ENCODE results near the gene TPI1. TPM values are rescaled to one million over a fixed set of nuclear protein-coding genes. Genes with fewer than 3 reads are reported as not detected.
"Not testable (repeated sequence)": the region's sequence is repeated elsewhere in the genome, so short reads cannot be mapped to it uniquely, and the experiment has no call there.

Gene TPI1
- polyA plus RNA-seq, 6 donors from 2014 or later: 294 to 712 (median 357) TPM

GRCh38 chr12:6888794-6889193 lies 21.5 kb downstream of the TPI1 start:
- H3K4me3 Mint-ChIP-seq: peak overlapping the region in 2 of 8 donors; percentile 37 to 42
- not testable (repeated sequence) for ATAC-seq (ENCODE audit: low read depth in 2 of 2); H3K36me3 Mint-ChIP-seq; DNase-seq; H3K27me3 Mint-ChIP-seq; H3K9me3 Mint-ChIP-seq; H3K27ac Mint-ChIP-seq
- peaks cover 10 to 15% (median 15%) of the 10 kb centered on the region in 3 donors for H3K4me1 Mint-ChIP-seq

- not testable (repeated sequence) for H3K27me3 Mint-ChIP-seq; ATAC-seq (ENCODE audit: low read depth in 2 of 2); H3K9me3 Mint-ChIP-seq; DNase-seq; H3K36me3 Mint-ChIP-seq
- H3K27ac Mint-ChIP-seq: peak overlapping the region in 5 of 6 donors; percentile 69 to 94 (median 86)
- H3K4me1 Mint-ChIP-seq: peaks cover 10 to 15% (median 15%) of the 10 kb centered on the region in 3 donors
- peak overlapping the region in 6 of 8 donors; percentile 80 to 94 (median 88) for H3K4me3 Mint-ChIP-seq
These were observed 22.6 kb downstream of the TPI1 start for GRCh38 chr12:6889775-6890573.

GRCh38 chr12:6890789-6891645 lies 23.7 kb downstream of the TPI1 start:
- H3K27ac Mint-ChIP-seq: peak overlapping the region; percentile 86 to 98 (median 94)
- H3K9me3 Mint-ChIP-seq: no peaks in the 10 kb centered on the region
- H3K4me1 Mint-ChIP-seq: peaks cover 10 to 15% (median 15%) of the 10 kb centered on the region in 3 donors
- H3K27me3 Mint-ChIP-seq: no peaks in the 10 kb centered on the region
- ATAC-seq (ENCODE audit: low read depth in 2 of 2) (peak; percentile 93 to 95), DNase-seq (peak; percentile 97)
- H3K4me3 Mint-ChIP-seq: peak overlapping the region; percentile 80 to 94 (median 92)
- H3K36me3 Mint-ChIP-seq: no peaks in the 10 kb centered on the region

GRCh38 chr12:6891646-6892001 lies 24.3 kb downstream of the TPI1 start:
- no peak for DNase-seq
- Mint-ChIP-seq H3K4me3 (peak overlapping the region; percentile 80 to 94 (median 92)), H3K9me3 (no peaks in the 10 kb centered on the region), H3K27ac (peak overlapping the region; percentile 49 to 98 (median 94)), H3K27me3 (no peaks in the 10 kb centered on the region), H3K36me3 (no peaks in the 10 kb centered on the region), H3K4me1 (peaks cover 10 to 15% (median 15%) of the 10 kb centered on the region in 3 donors)
- ATAC-seq (ENCODE audit: low read depth in 2 of 2): no peak

DNA sequence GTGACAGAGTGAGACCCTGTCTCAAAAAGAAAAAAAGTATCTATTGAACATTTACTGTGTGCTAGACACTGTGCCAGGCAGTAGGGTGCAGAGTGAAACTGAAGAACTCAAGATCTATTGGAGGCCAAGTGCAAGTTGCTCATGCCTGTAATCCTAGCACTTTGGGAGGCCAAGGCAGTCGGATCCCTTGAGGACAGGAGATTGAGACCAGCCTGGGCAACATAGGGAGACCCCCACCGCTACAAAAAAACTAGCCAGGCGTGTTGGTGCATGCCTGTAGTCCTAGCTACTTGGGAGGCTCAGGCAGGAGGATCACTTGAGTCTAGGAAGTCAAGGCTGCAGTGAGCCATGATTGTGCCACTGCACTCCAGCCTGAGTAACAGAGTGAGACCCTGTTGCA lies 25.4 kb downstream of the TPI1 start:
- not testable (repeated sequence) for H3K27me3 Mint-ChIP-seq; DNase-seq; H3K36me3 Mint-ChIP-seq; ATAC-seq (ENCODE audit: low read depth in 2 of 2); H3K9me3 Mint-ChIP-seq
- Mint-ChIP-seq H3K4me3 (peak overlapping the region in 4 of 8 donors; percentile 25 to 92 (median 56)), H3K4me1 (peaks cover 10 to 15% (median 15%) of the 10 kb centered on the region in 3 donors), H3K27ac (peak overlapping the region in 1 of 6 donors; percentile 64)

GRCh38 chr12:6894321-6894720 lies 27.0 kb downstream of the TPI1 start:
- ATAC-seq (ENCODE audit: low read depth in 2 of 2) (no peak), DNase-seq (no peak)
- H3K4me1 Mint-ChIP-seq: peaks cover 11 to 15% (median 15%) of the 10 kb centered on the region in 3 donors
- H3K9me3 Mint-ChIP-seq: no peaks in the 10 kb centered on the region
- no peaks in the 10 kb centered on the region for H3K36me3 Mint-ChIP-seq
- peak overlapping the region in 1 of 8 donors; percentile 37 for H3K4me3 Mint-ChIP-seq
- H3K27ac Mint-ChIP-seq: no peak overlapping the region
- no peaks in the 10 kb centered on the region for H3K27me3 Mint-ChIP-seq

- no peaks in the 10 kb centered on the region for H3K9me3 Mint-ChIP-seq
- no peak for ATAC-seq (ENCODE audit: low read depth in 2 of 2)
- no peak overlapping the region for H3K27ac Mint-ChIP-seq
These were observed 29.6 kb downstream of the TPI1 start for GRCh38 chr12:6896846-6897435.

GRCh38 chr12:6899427-6899826 lies 32.1 kb downstream of the TPI1 start:
- Mint-ChIP-seq H3K36me3 (no peaks in the 10 kb centered on the region), H3K9me3 (no peaks in the 10 kb centered on the region), H3K4me3 (no peak overlapping the region), H3K27ac (peak overlapping the region in 1 of 6 donors; percentile 28), H3K4me1 (peaks cover 0 to 5% (median 0%) of the 10 kb centered on the region in 3 donors), H3K27me3 (no peaks in the 10 kb centered on the region)
- no peak for ATAC-seq (ENCODE audit: low read depth in 2 of 2)
- DNase-seq: no peak

More at GRCh38 chr12:6896846-6897435, 29.6 kb downstream of the TPI1 start:
- H3K4me3 Mint-ChIP-seq: no peak overlapping the region
- H3K27me3 Mint-ChIP-seq: no peaks in the 10 kb centered on the region
- H3K4me1 Mint-ChIP-seq: peaks cover 0 to 5% (median 3%) of the 10 kb centered on the region in 3 donors
- H3K36me3 Mint-ChIP-seq: no peaks in the 10 kb centered on the region
- no peak for DNase-seq

DNA sequence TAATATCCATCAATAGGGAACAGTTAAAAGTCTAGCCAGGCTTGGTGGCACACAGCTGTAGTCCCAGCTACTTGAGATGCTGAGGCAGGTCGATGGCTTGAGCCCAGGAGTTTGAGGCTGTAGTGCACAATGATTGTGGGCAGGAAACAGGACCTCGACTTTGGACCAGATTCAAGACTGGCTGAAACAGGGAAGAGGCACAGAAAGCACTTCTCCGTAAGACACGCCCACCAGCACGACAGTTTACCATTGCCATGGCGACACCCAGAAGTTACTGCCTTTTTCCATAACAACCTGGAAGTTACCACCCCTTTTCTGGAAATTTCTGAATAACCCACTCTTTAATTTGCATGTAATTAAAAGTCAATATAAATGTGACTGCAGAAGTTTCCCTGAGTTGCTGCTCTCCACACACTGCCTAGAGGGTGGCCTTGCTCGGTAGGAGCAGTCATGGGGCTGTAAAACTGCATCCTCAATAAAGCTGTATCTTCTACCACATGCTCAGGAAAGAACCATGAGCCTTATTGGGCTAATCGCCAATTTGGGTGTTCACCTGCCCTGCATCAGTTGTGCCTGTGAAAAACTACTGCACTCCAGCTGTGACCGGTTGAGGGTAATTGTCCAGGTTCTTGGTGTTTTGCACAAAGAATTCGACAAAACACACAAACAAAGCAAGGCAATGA lies 32.6 kb downstream of the TPI1 start:
- H3K27me3 Mint-ChIP-seq: no peaks in the 10 kb centered on the region
- no peaks in the 10 kb centered on the region for H3K9me3 Mint-ChIP-seq
- peaks cover 0 to 5% (median 0%) of the 10 kb centered on the region in 3 donors for H3K4me1 Mint-ChIP-seq
- ATAC-seq (ENCODE audit: low read depth in 2 of 2) (no peak), DNase-seq (no peak)
- no peak overlapping the region for H3K27ac Mint-ChIP-seq
- H3K4me3 Mint-ChIP-seq: peak overlapping the region in 1 of 8 donors; percentile 37
- H3K36me3 Mint-ChIP-seq: no peaks in the 10 kb centered on the region

- no peaks in the 10 kb centered on the region for H3K9me3 Mint-ChIP-seq
- peak overlapping the region in 1 of 8 donors; percentile 65 for H3K4me3 Mint-ChIP-seq
- no peak for ATAC-seq (ENCODE audit: low read depth in 2 of 2)
- DNase-seq: no peak
- no peaks in the 10 kb centered on the region for H3K36me3 Mint-ChIP-seq
- peaks cover 0 to 5% (median 0%) of the 10 kb centered on the region in 3 donors for H3K4me1 Mint-ChIP-seq
- no peaks in the 10 kb centered on the region for H3K27me3 Mint-ChIP-seq
- H3K27ac Mint-ChIP-seq: peak overlapping the region in 2 of 6 donors; percentile 5 to 35
These were observed 35.1 kb downstream of the TPI1 start for GRCh38 chr12:6902448-6902847.

DNA sequence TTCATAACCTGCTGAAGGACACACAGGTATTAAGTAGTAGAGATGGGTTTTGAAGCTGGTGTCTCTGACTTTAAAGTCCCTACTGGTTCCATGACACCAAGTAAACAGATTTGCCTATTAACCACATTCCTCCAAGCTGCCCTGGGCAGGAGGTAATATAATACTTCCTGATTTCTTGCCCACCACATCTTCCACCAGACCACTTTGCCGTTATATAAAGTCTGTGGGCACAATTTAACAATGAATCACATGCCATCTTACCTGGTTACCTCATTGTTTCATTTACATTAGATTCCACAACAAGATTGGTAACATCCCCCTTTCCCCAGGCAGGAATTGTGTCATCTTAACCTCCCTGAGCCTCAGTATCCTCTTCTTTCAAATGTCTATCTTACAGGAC lies 36.4 kb downstream of the TPI1 start:
- Mint-ChIP-seq H3K27me3 (no peaks in the 10 kb centered on the region), H3K4me3 (peak overlapping the region in 1 of 8 donors; percentile 17), H3K27ac (peak overlapping the region in 3 of 6 donors; percentile 32 to 44 (median 37)), H3K36me3 (no peaks in the 10 kb centered on the region), H3K9me3 (no peaks in the 10 kb centered on the region), H3K4me1 (peaks cover 0 to 5% (median 0%) of the 10 kb centered on the region in 3 donors)
- DNase-seq (no peak), ATAC-seq (ENCODE audit: low read depth in 2 of 2) (no peak)

GRCh38 chr12:6904280-6905276 lies 37.2 kb downstream of the TPI1 start, which contains the start of gene LRRC23:
TSS of gene LRRC23 (plus strand) at chr12:6904822. CDS start at chr12:6905634, 812 bp downstream.
- Mint-ChIP-seq H3K27me3 (no peaks in the 10 kb centered on the region), H3K36me3 (no peaks in the 10 kb centered on the region), H3K4me1 (peaks cover 0 to 1% (median 0%) of the 10 kb centered on the region in 3 donors), H3K4me3 (peak within 1 kb of the TSS in 1 of 8 donors; percentile 17), H3K9me3 (no peaks in the 10 kb centered on the region), H3K27ac (peak within 1 kb of the TSS in 3 of 6 donors; percentile 32 to 44 (median 37))
- DNase-seq: peak; percentile 97
- ATAC-seq (ENCODE audit: low read depth in 2 of 2): peak; percentile 91 to 95

All from naive B cell (primary cell).